Measurements from ENCODE around the gene UBE2N.

The UBE2N gene

GRCh38 chr12:93467351-93468007, 25.7 kb upstream of the UBE2N start, which contains the start of gene MRPL42 (continued):
- TF ChIP-seq AEBP2 (tag by site-specific recombination; IDR thresholded peaks at IDR 0.05; ENCODE audit: borderline replicate concordance) = no peak
- TF ChIP-seq ZNF335 (tag by site-specific recombination; conservative IDR thresholded peaks at IDR 0.05) = peak; percentile 90
- TF ChIP-seq SP3 (tag by site-specific recombination; IDR thresholded peaks at IDR 0.05) = peak; percentile 38; the same call in 1 of the 2 replicates
- peak; percentile 66; the same call in 1 of the 2 replicates for TF ChIP-seq KLF17 (tag by site-specific recombination; IDR thresholded peaks at IDR 0.05)
- no peak for TF ChIP-seq ZFP3 (tag by site-specific recombination; IDR thresholded peaks at IDR 0.05; ENCODE audit: low read depth)
- no peak for TF ChIP-seq ZNF677 (tag by site-specific recombination; IDR thresholded peaks at IDR 0.05)
- peak; percentile 82; the same call in 1 of the 2 replicates for TF ChIP-seq ZNF394 (tag by site-specific recombination; IDR thresholded peaks at IDR 0.05; ENCODE audit: borderline replicate concordance)
- peak; percentile 32; the same call in 1 of the 2 replicates for TF ChIP-seq ZNF518A (tag by site-specific recombination; conservative IDR thresholded peaks at IDR 0.05; ENCODE audit: low read depth)
- no peak for TF ChIP-seq ZNF280C (tag by site-specific recombination; IDR thresholded peaks at IDR 0.05)
- TF ChIP-seq MEIS1 (CRISPR knock-in tag; IDR thresholded peaks at IDR 0.05; ENCODE audit: borderline replicate concordance) = no peak
- no peak for TF ChIP-seq ZNF311 (tag by site-specific recombination; IDR thresholded peaks at IDR 0.05; ENCODE audit: borderline replicate concordance)
- no peak for TF ChIP-seq TRIM28 (IDR thresholded peaks at IDR 0.05; ENCODE audit: borderline replicate concordance, low read length)
- peak; percentile 76 for TF ChIP-seq BCL6B (tag by site-specific recombination; IDR thresholded peaks at IDR 0.05)
- TF ChIP-seq ZIC2 (tag by site-specific recombination; IDR thresholded peaks at IDR 0.05) = peak; percentile 66
- TF ChIP-seq ZNF639 (tag by site-specific recombination; IDR thresholded peaks at IDR 0.05) = 0 out of 2 replicates have a peak, but pooled peaks have one; percentile 76
- no peak for TF ChIP-seq ZNF292 (tag by site-specific recombination; IDR thresholded peaks at IDR 0.05; ENCODE audit: borderline replicate concordance, low read depth)
- TF ChIP-seq HOXC10 (CRISPR knock-in tag; IDR thresholded peaks at IDR 0.05) = no peak
- TF ChIP-seq ZNF629 (tag by site-specific recombination; IDR thresholded peaks at IDR 0.05) = peak; percentile 74
- peak; percentile 45; the same call in 1 of the 2 replicates for TF ChIP-seq ZNF366 (tag by site-specific recombination; conservative IDR thresholded peaks at IDR 0.05)
- peak; percentile 76 for TF ChIP-seq ZNF341 (tag by site-specific recombination; IDR thresholded peaks at IDR 0.05; ENCODE audit: low read depth)
- TF ChIP-seq SP2 (tag by site-specific recombination; IDR thresholded peaks at IDR 0.05) = no peak
- TF ChIP-seq ZBTB11 (tag by site-specific recombination; conservative IDR thresholded peaks at IDR 0.05; ENCODE audit: low read depth) = peak; percentile 54

Measured in HEK293 (cell line).